Panc1 (cell line): ENCODE data around the gene TGM5. TPM values are rescaled to one million over a fixed set of nuclear protein-coding genes. Genes with fewer than 3 reads are reported as not detected.

Experiments
- ATAC-seq: fragments of 200-7000 bp; cut with Tn5 transposase; 2 replicates; pipeline ENCODE4 v1.9.1; 2020; ENCODE audit warnings: mild to moderate bottlenecking, moderate library complexity
- BruUV-seq: library from RNA; stranded (reverse); fragments of 400-500 nt; replicated peaks from 2 replicates; lab custom pipeline; 2021; lab: Mats Ljungman, UMichigan
- CTCF ChIA-PET: fragments of 300-600 bp; sonication (Branson Sonifier 250); formaldehyde crosslinking; loops from one replicate; lab custom pipeline; 2022; ENCODE audit warnings: antibody characterized with exemption; lab: Charles Lee
- POLR2A ChIA-PET: fragments of 300-600 bp; sonication (Branson Sonifier 250); formaldehyde crosslinking; loops from one replicate; lab custom pipeline; 2022; ENCODE audit warnings: antibody characterized with exemption; lab: Charles Lee
- DNase-seq: peaks from one replicate; pipeline ENCODE4 v3.0.0-alpha.2; 2010; ENCODE audit warnings: low read depth, low spot score
- H3K27ac ChIP-seq: 2 replicates; pipeline ENCODE4 v1.5.1; 2011; ENCODE audit warnings: mild to moderate bottlenecking, low read length, inconsistent platforms
- H3K27me3 ChIP-seq: fragments of 200-500 bp; sonication (Bioruptor generic); 2 replicates; pipeline ENCODE4 v1.6.0; 2014; ENCODE audit warnings: low read length, inconsistent platforms; ENCODE audit not compliant: control insufficient read depth, insufficient read depth
- H3K36me3 ChIP-seq: fragments of 200-500 bp; sonication (Bioruptor generic); 2 replicates; pipeline ENCODE4 v1.5.1; 2014; ENCODE audit warnings: inconsistent platforms, mild to moderate bottlenecking, low read length, moderate library complexity; ENCODE audit not compliant: control insufficient read depth, insufficient read depth
- H3K4me1 ChIP-seq: 2 replicates; pipeline ENCODE4 v1.5.1; 2011; ENCODE audit warnings: inconsistent platforms, mild to moderate bottlenecking, low read length, moderate library complexity; ENCODE audit not compliant: control insufficient read depth, insufficient read depth
- H3K4me3 ChIP-seq, 2 experiments: 2 replicates each; pipeline ENCODE4 v1.5.1; 2011 to 2012; ENCODE audit warnings: low read depth in 2 of 2, low read length in 2 of 2, mild to moderate bottlenecking in 2 of 2, inconsistent platforms in 1 of 2, moderate library complexity in 1 of 2
- H3K9me3 ChIP-seq: fragments of 200-500 bp; sonication (Bioruptor generic); 2 replicates; pipeline ENCODE4 v1.5.1; 2014; ENCODE audit warnings: low read depth, mild to moderate bottlenecking, inconsistent platforms, low read length, moderate library complexity; ENCODE audit not compliant: control insufficient read depth, insufficient read depth
- POLR2AphosphoS5 ChIP-seq: IDR thresholded peaks from 2 replicates; pipeline ENCODE4 v1.6.1; 2012; ENCODE audit warnings: mild to moderate bottlenecking, low read depth, low read length, moderate library complexity
- SIN3A ChIP-seq: IDR thresholded peaks from 2 replicates; pipeline ENCODE4 v1.6.1; 2012; ENCODE audit warnings: low read depth, mild to moderate bottlenecking, low read length, moderate library complexity, borderline replicate concordance; ENCODE audit not compliant: insufficient read depth
- TCF7L2 ChIP-seq: IDR thresholded peaks from 2 replicates; pipeline ENCODE4 v1.6.1; 2011; ENCODE audit warnings: mild to moderate bottlenecking, low read depth, low read length, inconsistent platforms
- in situ Hi-C: cut with HindIII; loops from 2 replicates; pipeline ENCODE4 v1.10.0; 2016; ENCODE audit warnings: low sequenced_read_pairs, low pct_unique_long_range_greater_than_20kb
- intact Hi-C: fragments of 100-400 bp; cut with micrococcal nuclease; formaldehyde crosslinking; loops from one replicate; pipeline ENCODE4 v1.10.0; 2022; ENCODE audit not compliant: unreplicated experiment
- total RNA-seq: library from RNA; stranded (reverse); gene quantifications from one replicate; pipeline ENCODE4 v1.2.1, GENCODE V29; 2021; ENCODE audit not compliant: unreplicated experiment
- TF ChIP-seq, protein P1 (sequence below): fragments of 450-650 bp; IDR thresholded peaks from 2 replicates; pipeline ENCODE4 v1.5.1; 2017; ENCODE audit warnings: mild to moderate bottlenecking
- TF ChIP-seq, protein P2 (sequence below), 2 experiments: IDR thresholded peaks; 2 replicates each; pipeline ENCODE4 v1.6.1; 2011 to 2012; ENCODE audit warnings: low read depth in 2 of 2, control low read depth in 1 of 2, low read length in 1 of 2, mild to moderate bottlenecking in 1 of 2, moderate library complexity in 1 of 2; ENCODE audit not compliant: insufficient read depth in 1 of 2

TGM5 gene
- total RNA-seq, 1 experiment from 2014 or later: not detected

DNA sequence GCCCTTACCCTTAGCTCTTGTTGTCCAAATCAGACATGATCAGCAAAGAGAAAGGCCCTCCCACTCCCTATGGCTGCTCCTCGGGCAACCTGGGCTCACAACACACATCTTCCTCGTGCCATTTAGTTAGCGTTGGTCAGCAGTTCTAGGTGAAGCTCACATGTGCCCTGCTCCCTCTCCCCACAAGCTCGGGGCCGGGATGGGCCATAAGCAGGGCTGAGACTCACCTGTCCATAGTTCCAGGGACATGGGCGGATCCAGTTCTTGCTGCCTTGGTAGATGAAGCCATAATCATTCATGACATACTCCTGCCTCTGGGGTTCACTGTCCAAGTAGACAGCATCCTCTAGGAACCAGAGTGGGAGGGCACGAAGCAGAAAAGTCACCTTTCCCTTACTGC lies 10.4 kb downstream of the TGM5 start:
- H3K4me3 ChIP-seq: no peak overlapping the region
- no TSS peak for BruUV-seq
- intact Hi-C loops (no loop called here), in situ Hi-C loops (no loop called here)
- TF ChIP-seq SIN3A: no peak
- TF ChIP-seq TCF7L2: no peak
- no peak for TF ChIP-seq POLR2AphosphoS5
- TF ChIP-seq, protein P1, sequence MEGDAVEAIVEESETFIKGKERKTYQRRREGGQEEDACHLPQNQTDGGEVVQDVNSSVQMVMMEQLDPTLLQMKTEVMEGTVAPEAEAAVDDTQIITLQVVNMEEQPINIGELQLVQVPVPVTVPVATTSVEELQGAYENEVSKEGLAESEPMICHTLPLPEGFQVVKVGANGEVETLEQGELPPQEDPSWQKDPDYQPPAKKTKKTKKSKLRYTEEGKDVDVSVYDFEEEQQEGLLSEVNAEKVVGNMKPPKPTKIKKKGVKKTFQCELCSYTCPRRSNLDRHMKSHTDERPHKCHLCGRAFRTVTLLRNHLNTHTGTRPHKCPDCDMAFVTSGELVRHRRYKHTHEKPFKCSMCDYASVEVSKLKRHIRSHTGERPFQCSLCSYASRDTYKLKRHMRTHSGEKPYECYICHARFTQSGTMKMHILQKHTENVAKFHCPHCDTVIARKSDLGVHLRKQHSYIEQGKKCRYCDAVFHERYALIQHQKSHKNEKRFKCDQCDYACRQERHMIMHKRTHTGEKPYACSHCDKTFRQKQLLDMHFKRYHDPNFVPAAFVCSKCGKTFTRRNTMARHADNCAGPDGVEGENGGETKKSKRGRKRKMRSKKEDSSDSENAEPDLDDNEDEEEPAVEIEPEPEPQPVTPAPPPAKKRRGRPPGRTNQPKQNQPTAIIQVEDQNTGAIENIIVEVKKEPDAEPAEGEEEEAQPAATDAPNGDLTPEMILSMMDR: no peak
- TF ChIP-seq, protein P2, sequence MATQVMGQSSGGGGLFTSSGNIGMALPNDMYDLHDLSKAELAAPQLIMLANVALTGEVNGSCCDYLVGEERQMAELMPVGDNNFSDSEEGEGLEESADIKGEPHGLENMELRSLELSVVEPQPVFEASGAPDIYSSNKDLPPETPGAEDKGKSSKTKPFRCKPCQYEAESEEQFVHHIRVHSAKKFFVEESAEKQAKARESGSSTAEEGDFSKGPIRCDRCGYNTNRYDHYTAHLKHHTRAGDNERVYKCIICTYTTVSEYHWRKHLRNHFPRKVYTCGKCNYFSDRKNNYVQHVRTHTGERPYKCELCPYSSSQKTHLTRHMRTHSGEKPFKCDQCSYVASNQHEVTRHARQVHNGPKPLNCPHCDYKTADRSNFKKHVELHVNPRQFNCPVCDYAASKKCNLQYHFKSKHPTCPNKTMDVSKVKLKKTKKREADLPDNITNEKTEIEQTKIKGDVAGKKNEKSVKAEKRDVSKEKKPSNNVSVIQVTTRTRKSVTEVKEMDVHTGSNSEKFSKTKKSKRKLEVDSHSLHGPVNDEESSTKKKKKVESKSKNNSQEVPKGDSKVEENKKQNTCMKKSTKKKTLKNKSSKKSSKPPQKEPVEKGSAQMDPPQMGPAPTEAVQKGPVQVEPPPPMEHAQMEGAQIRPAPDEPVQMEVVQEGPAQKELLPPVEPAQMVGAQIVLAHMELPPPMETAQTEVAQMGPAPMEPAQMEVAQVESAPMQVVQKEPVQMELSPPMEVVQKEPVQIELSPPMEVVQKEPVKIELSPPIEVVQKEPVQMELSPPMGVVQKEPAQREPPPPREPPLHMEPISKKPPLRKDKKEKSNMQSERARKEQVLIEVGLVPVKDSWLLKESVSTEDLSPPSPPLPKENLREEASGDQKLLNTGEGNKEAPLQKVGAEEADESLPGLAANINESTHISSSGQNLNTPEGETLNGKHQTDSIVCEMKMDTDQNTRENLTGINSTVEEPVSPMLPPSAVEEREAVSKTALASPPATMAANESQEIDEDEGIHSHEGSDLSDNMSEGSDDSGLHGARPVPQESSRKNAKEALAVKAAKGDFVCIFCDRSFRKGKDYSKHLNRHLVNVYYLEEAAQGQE (IDR thresholded peaks at IDR 0.05; ENCODE audit: insufficient read depth in 1 of 2, low read depth in 2 of 2, low read length in 1 of 2): no peak
- H3K9me3 ChIP-seq: no peaks in the 10 kb centered on the region
- DNase-seq: no peak
- ATAC-seq: no peak
- no peaks in the 10 kb centered on the region for H3K4me1 ChIP-seq
- no peak overlapping the region for H3K27ac ChIP-seq
- H3K36me3 ChIP-seq: no peaks in the 10 kb centered on the region
- POLR2A ChIA-PET: no interaction called here
- CTCF ChIA-PET: no interaction called here
- H3K27me3 ChIP-seq: no peaks in the 10 kb centered on the region; the same call in 1 of the 2 replicates

DNA sequence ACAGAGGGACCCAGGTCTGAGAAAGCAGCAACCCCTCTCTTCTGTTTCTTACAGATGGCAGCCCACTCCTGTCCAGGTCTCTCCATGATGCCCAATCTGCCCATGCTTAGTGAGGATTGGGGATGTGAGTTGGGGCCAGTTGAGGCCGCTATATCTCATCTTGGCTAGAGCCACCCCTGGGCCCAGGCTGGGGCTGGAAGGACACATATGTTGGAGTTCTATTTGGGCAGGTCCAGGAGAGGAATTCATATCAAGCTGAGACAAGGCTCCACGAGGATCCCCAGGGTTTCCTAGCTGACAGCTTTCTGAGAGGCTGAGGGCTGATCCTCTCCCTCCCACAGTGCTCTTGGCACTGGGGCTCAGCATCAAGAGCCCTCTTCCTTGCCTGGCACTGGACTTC lies 11.4 kb downstream of the TGM5 start:
- no TSS peak for BruUV-seq
- CTCF ChIA-PET: no interaction called here

More for the DNA sequence above, 11.4 kb downstream of the TGM5 start:
- TF ChIP-seq, protein P1: no peak
- TF ChIP-seq SIN3A (no peak), POLR2AphosphoS5 (no peak), TCF7L2 (no peak)
- TF ChIP-seq, protein P2 (IDR thresholded peaks at IDR 0.05; ENCODE audit: insufficient read depth in 1 of 2, low read depth in 2 of 2, low read length in 1 of 2): no peak
- ATAC-seq: no peak
- H3K36me3 ChIP-seq: no peaks in the 10 kb centered on the region
- no peaks in the 10 kb centered on the region for H3K9me3 ChIP-seq
- POLR2A ChIA-PET: no interaction called here
- no peak overlapping the region for H3K27ac ChIP-seq
- no peak overlapping the region for H3K4me3 ChIP-seq
- in situ Hi-C loops: no loop called here
- H3K27me3 ChIP-seq: no peaks in the 10 kb centered on the region; the same call in 1 of the 2 replicates
- no peak for DNase-seq
- H3K4me1 ChIP-seq: no peaks in the 10 kb centered on the region
- intact Hi-C loops: no loop called here
